Stimulated activated CD4-positive, alpha-beta T cell treated with anti-CD3 and anti-CD28 coated beads, TNF-alpha, amount 100 ng/mL, for 4 hours (primary cell): Measurements from ENCODE around the gene DNM3.

Experiments used
- DNase-seq, 3 experiments: peaks; one replicate each; pipeline ENCODE4 v3.0.0-alpha.2; 2020; ENCODE audit warnings: low read depth in 3 of 3

DNM3 gene

GRCh38 chr1:171869097-171869496 is 27.8 kb downstream of the DNM3 start:
- no peak for DNase-seq

- DNase-seq = no peak
Observed at GRCh38 chr1:171871848-171872247, 30.6 kb downstream of the DNM3 start.

GRCh38 chr1:171872430-171872829 is 31.1 kb downstream of the DNM3 start:
- no peak for DNase-seq

GRCh38 chr1:171873664-171874063 is 32.4 kb downstream of the DNM3 start:
- DNase-seq = no peak

- DNase-seq = no peak
Observed at GRCh38 chr1:171877701-171878100, 36.4 kb downstream of the DNM3 start.

GRCh38 chr1:171879556-171879955 is 38.3 kb downstream of the DNM3 start:
- DNase-seq = no peak

GRCh38 chr1:171881442-171881841 is 40.1 kb downstream of the DNM3 start:
- DNase-seq = no peak

GRCh38 chr1:171883849-171884248 is 42.6 kb downstream of the DNM3 start:
- no peak for DNase-seq

- DNase-seq = no peak
Observed at GRCh38 chr1:171884475-171884874, 43.2 kb downstream of the DNM3 start.

- DNase-seq = no peak
Observed at GRCh38 chr1:171890131-171890530, 48.8 kb downstream of the DNM3 start.

GRCh38 chr1:171896936-171897703 is 55.8 kb downstream of the DNM3 start:
- no peak for DNase-seq

- no peak for DNase-seq
Observed at GRCh38 chr1:171898941-171899340, 57.6 kb downstream of the DNM3 start.

- no peak for DNase-seq
Observed at GRCh38 chr1:171899838-171900237, 58.5 kb downstream of the DNM3 start.

GRCh38 chr1:171901245-171901644 is 59.9 kb downstream of the DNM3 start:
- DNase-seq = no peak

- no peak for DNase-seq
Observed at GRCh38 chr1:171902527-171902926, 61.2 kb downstream of the DNM3 start.

- no peak for DNase-seq
Observed at GRCh38 chr1:171904778-171905450, 63.6 kb downstream of the DNM3 start.

- no peak for DNase-seq
Observed at GRCh38 chr1:171909711-171910110, 68.4 kb downstream of the DNM3 start.

- no peak for DNase-seq
Observed at GRCh38 chr1:171910786-171911185, 69.5 kb downstream of the DNM3 start.

- no peak for DNase-seq
Observed at GRCh38 chr1:171911506-171911905, 70.2 kb downstream of the DNM3 start.

GRCh38 chr1:171912509-171913175 is 71.3 kb downstream of the DNM3 start:
- DNase-seq = no peak

GRCh38 chr1:171913385-171913784 is 72.1 kb downstream of the DNM3 start:
- no peak for DNase-seq

GRCh38 chr1:171916315-171916771 is 75.0 kb downstream of the DNM3 start:
- no peak for DNase-seq

- no peak for DNase-seq
Observed at GRCh38 chr1:171917331-171917730, 76.0 kb downstream of the DNM3 start.
